Measurements from ENCODE around the gene UBTD2.

- no peak for TF ChIP-seq CTCF (conservative IDR thresholded peaks at IDR 0.05; ENCODE audit: low read depth, low read length)
- no peak for TF ChIP-seq EZH2 (IDR thresholded peaks at IDR 0.05; ENCODE audit: borderline replicate concordance, low read depth, low read length, poor library complexity, severe bottlenecking)
Measured at GRCh38 chr5:172223901-172224873, 59.4 kb downstream of the UBTD2 start.

All from A673 (cell line).